RWPE1 (cell line): Measurements from ENCODE around the gene RFX4.
"Not testable (repeated sequence)": the region's sequence is repeated elsewhere in the genome, so short reads cannot be mapped to it uniquely, and the experiment has no call there.

Experiments used
- CTCF ChIA-PET: fragments of 350-600 bp; sonication (Branson Sonifier 250); formaldehyde crosslinking; extraction: SDS; loops from one replicate; lab custom pipeline; 2021; lab: Yijun Ruan, JAX
- POLR2A ChIA-PET: fragments of 400-600 bp; formaldehyde crosslinking; extraction: SDS; loops from one replicate; lab custom pipeline; 2020; ENCODE audit warnings: antibody characterized with exemption; ENCODE audit not compliant: low non-redundant PET; lab: Yijun Ruan, JAX
- DNase-seq: peaks from one replicate; pipeline ENCODE4 v3.0.0; 2012; ENCODE audit warnings: low spot score
- H3K27ac ChIP-seq: fragments of 450-650 bp; 2 replicates; pipeline ENCODE4 v1.5.1; 2017
- TF ChIP-seq, protein P1 (sequence below): fragments of 450-650 bp; conservative IDR thresholded peaks from 2 replicates; pipeline ENCODE4 v1.5.1; 2017; ENCODE audit warnings: low read depth, mild to moderate bottlenecking

Gene RFX4

DNA sequence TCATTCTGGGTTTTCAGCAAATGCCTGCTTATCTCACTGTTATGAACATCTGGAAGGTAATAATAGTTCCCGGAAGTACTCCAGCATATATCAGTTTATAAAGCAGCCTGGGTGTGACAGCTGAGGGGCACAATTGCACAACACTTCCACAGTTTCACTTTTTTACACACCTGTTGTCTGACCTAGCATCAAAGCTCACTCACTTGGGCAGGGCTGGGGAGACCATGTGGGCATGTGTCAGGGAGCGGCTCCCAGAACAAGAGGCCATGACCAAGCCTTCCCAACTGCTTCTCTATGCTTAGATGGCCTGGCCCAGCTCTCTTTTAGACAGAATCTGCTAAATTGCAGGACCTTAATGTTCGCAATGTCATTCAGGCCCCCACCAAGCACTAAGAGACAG, 140.6 kb downstream of the RFX4 start:
- ChIA-PET CTCF (no interaction called here), POLR2A (no interaction called here)
- no peak overlapping the region for H3K27ac ChIP-seq
- no peak for DNase-seq
- TF ChIP-seq, protein P1, sequence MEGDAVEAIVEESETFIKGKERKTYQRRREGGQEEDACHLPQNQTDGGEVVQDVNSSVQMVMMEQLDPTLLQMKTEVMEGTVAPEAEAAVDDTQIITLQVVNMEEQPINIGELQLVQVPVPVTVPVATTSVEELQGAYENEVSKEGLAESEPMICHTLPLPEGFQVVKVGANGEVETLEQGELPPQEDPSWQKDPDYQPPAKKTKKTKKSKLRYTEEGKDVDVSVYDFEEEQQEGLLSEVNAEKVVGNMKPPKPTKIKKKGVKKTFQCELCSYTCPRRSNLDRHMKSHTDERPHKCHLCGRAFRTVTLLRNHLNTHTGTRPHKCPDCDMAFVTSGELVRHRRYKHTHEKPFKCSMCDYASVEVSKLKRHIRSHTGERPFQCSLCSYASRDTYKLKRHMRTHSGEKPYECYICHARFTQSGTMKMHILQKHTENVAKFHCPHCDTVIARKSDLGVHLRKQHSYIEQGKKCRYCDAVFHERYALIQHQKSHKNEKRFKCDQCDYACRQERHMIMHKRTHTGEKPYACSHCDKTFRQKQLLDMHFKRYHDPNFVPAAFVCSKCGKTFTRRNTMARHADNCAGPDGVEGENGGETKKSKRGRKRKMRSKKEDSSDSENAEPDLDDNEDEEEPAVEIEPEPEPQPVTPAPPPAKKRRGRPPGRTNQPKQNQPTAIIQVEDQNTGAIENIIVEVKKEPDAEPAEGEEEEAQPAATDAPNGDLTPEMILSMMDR: no peak

DNA sequence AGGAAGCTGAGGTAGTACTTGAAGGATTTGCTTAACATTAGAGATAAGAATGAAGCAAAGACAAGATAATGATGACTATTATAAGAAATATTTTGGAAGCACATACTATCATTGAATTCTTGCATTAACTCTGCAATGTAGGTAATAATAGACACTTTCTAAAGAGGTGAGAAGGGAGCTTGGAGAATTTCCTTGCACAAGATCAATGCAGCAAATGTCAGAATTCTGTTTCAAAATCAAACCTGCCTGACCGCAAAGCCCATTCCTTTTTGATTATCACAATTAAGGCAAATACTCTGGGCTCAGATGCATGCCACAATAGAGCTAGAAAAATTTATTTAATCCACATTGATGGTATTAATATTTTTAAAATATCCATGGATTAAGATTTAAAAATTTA, 141.3 kb downstream of the RFX4 start:
- TF ChIP-seq, protein P1: no peak
- DNase-seq: no peak
- no peak overlapping the region for H3K27ac ChIP-seq
- CTCF ChIA-PET: no interaction called here
- POLR2A ChIA-PET: no interaction called here

DNA sequence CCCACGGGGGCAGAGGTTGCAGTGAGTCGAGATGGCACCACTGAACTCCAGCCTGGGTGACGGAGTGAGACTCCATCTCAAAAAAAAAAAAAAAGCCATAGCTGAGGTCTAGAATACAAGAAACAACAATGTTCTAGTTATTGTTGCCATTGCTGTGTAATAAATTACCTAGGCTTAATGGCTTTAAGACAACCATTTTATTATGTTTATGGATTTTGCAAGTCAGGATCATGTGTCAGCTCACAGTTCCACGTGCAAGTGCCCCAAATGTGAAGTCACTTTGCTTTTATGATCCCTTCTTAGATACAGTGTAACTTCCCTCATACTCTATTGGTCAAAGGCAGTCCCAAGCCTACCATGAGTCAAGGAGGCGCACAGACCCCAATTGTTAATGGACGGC, 142.1 kb downstream of the RFX4 start:
- no peak for DNase-seq
- TF ChIP-seq, protein P1: no peak
- H3K27ac ChIP-seq: no peak overlapping the region
- ChIA-PET CTCF (interaction anchor here (0.6 kb wide), 1 partner anchor 1322 kb away, joined by 3 read pairs; no protein-coding TSS in a partner anchor), POLR2A (no interaction called here)

DNA sequence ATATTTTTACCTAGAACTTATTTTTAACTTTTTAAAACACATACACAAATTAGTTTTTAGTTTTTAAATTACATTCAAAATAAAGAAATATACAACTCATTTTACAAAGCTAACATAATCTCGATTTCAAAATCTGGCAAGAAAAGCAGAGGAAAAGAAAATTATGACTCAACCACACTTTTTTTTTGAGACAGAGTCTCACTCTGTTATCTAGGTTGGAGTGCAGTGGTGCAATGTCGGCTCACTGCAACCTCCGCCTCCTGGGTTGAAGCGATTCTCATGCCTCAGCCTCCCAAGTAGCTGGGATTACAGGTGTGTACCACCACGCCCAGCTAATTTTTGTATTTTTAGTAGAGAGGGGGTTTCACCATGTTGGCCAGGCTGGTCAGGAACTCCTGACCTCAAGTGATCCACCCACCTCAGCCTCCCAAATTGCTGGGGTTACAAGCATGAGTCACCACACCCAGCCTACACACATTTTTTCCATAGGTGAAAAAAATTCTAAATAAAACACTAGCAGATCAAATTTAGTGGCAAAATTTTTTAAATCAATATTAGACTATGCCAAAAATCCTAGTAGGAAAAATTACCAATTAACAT, 143.9 kb downstream of the RFX4 start:
- CTCF ChIA-PET, POLR2A ChIA-PET, H3K27ac ChIP-seq, DNase-seq: not testable (repeated sequence)

DNA sequence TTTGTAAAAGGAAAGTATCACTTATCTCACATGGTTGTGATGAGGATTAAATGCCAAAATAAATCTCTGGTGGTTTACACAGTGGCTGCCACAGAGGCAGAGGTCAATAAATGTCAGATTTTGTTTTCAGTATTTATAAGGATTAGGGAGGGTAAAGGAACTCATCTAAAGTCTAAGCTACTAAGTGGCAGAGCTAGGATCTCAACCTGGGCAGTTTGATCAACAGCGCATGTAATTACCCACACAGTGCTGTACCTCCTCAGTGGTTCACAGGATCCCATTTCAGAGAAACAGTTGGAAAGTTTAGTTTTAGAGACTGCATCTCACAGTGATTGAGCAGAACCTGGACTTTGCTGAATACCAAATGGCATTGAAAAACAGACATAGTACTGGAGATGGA, 146.8 kb downstream of the RFX4 start:
- CTCF ChIA-PET: interaction anchor here (0.6 to 1.1 kb wide), 2 partner anchors 36 to 44 kb away, joined by 3 to 4 read pairs; no protein-coding TSS in a partner anchor

DNA sequence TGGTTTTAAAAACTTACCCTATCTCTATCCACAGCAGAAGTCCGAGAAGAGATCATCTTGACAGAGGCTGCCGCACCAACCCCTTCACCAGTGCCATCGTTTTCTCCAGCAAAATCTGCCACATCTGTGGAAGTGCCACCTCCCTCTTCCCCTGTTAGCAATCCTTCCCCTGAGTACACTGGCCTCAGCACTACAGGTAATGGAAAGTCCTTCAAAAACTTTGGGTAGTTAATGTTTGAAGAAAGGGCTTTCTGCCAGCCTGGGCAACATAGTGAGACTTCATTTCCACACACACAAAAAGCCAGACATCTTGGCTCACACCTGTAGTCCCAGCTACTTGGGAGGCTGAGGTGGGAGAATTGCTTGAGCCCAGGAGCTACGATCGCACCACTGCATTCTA, 150.1 kb downstream of the RFX4 start:
- H3K27ac ChIP-seq: no peak overlapping the region
- TF ChIP-seq, protein P1: no peak
- DNase-seq: no peak
- POLR2A ChIA-PET: no interaction called here
- CTCF ChIA-PET: no interaction called here

More for the DNA sequence above, 146.8 kb downstream of the RFX4 start:
- H3K27ac ChIP-seq: no peak overlapping the region
- POLR2A ChIA-PET: no interaction called here
- TF ChIP-seq, protein P1: no peak
- no peak for DNase-seq

DNA sequence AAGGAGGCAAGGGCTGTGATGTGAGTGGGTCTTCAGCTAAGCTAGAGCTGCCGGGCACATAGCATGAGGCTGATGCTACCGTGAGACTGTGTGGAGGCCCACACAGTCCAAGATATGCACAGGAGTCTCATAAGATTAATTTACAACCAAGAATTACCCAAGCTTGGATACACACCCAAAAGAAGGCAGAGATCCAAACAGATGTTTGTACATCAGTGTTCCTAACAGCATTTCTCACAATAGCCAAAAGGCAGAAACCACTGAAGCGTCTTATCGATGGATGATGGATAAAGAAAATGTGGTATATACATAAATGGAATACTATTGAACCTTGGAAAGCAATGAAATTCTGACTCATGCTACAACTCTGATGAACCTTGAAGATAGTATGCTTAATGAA, 150.9 kb downstream of the RFX4 start:
- CTCF ChIA-PET: no interaction called here

More for the DNA sequence above, 150.9 kb downstream of the RFX4 start:
- TF ChIP-seq, protein P1: no peak
- POLR2A ChIA-PET: no interaction called here
- H3K27ac ChIP-seq: no peak overlapping the region
- DNase-seq: no peak
